ENCODE measurements around the gene GLRX5. TPM values are rescaled to one million over a fixed set of nuclear protein-coding genes. Genes with fewer than 3 reads are reported as not detected.

GLRX5 gene
- total and polyA plus RNA-seq, 4 donors: 61.1 to 77.9 (median 66.8) TPM

Small RNA genes within 50 kb of the gene (small RNA-seq; reads per million reads assigned to genes)
- gene SCARNA13 (ENCODE audit: low replicate concordance): 8.6 reads per million, percentile 96 among the genes with 10 or more reads in this experiment

Other genes starting within 250 kb of the GLRX5 start
- gene CLMN, start 215.1 kb upstream of the GLRX5 start, total RNA-seq: 10 to 100 TPM in 1 of 2 donors, 1 to 10 TPM in 1; 8.3 to 18.8 TPM
- gene CLMN, start 215.1 kb upstream of the GLRX5 start, polyA plus RNA-seq (ENCODE audit: insufficient read length in 2 of 2): 1 to 10 TPM; 4.1 to 8.8 TPM
- 10 to 100 TPM in 1 of 2 donors, 1 to 10 TPM in 1; 7.6 to 12.2 TPM for gene SYNE3, start 18.4 kb upstream of the GLRX5 start, total RNA-seq
- gene SYNE3, start 18.4 kb upstream of the GLRX5 start, polyA plus RNA-seq (ENCODE audit: insufficient read length in 2 of 2): 1 to 10 TPM; 2.0 to 3.2 TPM
- gene TCL1B, start 151.4 kb downstream of the GLRX5 start, total RNA-seq: not detected
- not detected for gene TCL1B, start 151.4 kb downstream of the GLRX5 start, polyA plus RNA-seq (ENCODE audit: insufficient read length in 2 of 2)
- gene TCL1A, start 179.1 kb downstream of the GLRX5 start, total RNA-seq: 1 to 10 TPM in 1 of 2 donors, under 1 TPM in 1; 0.11 to 2.2 TPM
- under 1 TPM; 0.47 to 0.95 TPM for gene TCL1A, start 179.1 kb downstream of the GLRX5 start, polyA plus RNA-seq (ENCODE audit: insufficient read length in 2 of 2)